ENCODE results near the gene CFAP57.

Gene CFAP57

GRCh38 chr1:43229826-43230780 is 58.0 kb downstream of the CFAP57 start:
- DNase-seq = no peak

DNA sequence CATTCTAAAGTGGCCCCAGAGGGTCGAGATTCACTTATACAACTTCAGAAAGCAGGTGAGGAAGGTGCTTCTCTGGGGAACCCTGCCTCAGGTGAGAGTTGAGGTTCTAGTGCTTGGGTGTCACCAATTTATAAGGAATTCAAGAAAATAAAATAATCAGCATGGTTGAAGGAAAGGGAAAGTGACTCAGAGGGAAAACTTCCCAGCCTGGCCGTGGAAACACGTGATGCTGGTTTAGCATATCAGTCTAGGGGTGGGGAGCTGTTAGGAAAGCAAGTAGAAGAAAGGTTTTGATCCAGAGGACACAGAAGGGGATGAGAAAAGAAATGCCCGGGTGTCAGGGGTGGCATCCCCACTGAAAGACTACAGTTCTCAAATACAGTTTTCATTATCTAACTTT is 59.9 kb downstream of the CFAP57 start:
- DNase-seq = no peak

GRCh38 chr1:43232482-43232881 is 60.4 kb downstream of the CFAP57 start:
- DNase-seq = no peak

DNA sequence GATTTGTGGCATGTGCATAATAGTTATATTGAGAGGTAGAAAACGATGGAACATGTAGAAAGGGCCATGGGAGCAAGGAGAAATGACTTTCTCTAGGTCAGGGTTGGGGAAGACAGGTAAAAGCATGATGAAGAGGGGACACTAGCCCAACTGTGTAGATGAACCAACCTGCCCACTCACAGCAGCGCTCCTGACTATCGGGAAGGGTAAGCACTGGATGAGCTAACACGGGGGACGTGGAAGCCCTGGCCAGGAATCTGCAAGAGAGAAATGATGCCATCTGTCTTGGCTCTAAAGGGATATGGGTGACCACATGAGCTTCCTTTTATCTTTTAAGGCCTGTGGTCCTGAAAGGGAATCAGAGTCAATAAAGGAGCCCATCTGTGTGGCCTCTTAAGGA is 61.5 kb downstream of the CFAP57 start:
- no peak for DNase-seq

GRCh38 chr1:43234267-43234666 is 62.1 kb downstream of the CFAP57 start:
- DNase-seq = no peak

GRCh38 chr1:43235040-43235439 is 62.9 kb downstream of the CFAP57 start:
- DNase-seq = no peak

GRCh38 chr1:43235451-43236121 is 63.5 kb downstream of the CFAP57 start:
- no peak for DNase-seq

DNA sequence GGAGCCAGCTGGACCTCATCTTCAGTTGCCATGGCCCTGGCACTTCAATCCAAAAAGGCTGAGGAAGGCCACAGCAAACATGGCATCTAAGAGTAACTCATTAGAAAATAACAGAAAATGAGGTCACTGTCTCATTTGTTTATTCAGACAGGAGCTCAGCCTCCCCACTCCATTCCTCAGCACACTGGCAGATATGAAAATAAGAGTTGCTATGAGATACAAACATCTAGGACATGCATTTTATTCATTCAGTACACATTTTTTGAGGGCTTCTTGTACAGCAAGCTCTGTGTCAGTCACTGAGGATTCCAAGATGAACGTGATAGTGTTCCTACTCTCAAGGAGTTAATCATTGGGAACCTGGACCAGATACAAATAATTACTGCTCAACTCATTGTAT is 65.0 kb downstream of the CFAP57 start:
- no peak for DNase-seq

GRCh38 chr1:43238085-43238484 is 66.0 kb downstream of the CFAP57 start:
- DNase-seq = peak; percentile 58

- no peak for DNase-seq
Observed at GRCh38 chr1:43238991-43239469, 66.9 kb downstream of the CFAP57 start.

- no peak for DNase-seq
Observed at GRCh38 chr1:43239484-43239883, 67.4 kb downstream of the CFAP57 start.

- no peak for DNase-seq
Observed at GRCh38 chr1:43241413-43241836, 69.3 kb downstream of the CFAP57 start.

DNA sequence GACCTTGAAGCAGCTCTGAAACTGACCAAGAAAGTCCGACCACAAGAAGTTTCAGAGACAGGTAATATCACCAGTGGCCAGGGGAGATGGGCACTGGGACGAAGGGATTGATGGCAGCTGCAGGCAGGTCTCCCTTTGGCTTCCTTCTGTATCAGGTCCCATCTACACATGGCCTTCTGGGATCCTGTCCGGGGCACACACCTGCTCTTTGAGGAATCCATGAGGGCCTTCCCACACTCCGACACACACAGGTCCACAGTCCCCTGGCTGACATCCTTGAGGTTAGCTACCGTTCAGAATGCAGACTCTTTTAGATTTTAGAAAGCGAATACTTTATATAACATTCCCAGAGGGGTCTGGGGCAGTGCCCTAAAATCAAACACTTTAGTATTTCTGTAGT is 71.2 kb downstream of the CFAP57 start:
- no peak for DNase-seq

GRCh38 chr1:43246466-43247213 is 74.5 kb downstream of the CFAP57 start:
- DNase-seq = no peak

DNA sequence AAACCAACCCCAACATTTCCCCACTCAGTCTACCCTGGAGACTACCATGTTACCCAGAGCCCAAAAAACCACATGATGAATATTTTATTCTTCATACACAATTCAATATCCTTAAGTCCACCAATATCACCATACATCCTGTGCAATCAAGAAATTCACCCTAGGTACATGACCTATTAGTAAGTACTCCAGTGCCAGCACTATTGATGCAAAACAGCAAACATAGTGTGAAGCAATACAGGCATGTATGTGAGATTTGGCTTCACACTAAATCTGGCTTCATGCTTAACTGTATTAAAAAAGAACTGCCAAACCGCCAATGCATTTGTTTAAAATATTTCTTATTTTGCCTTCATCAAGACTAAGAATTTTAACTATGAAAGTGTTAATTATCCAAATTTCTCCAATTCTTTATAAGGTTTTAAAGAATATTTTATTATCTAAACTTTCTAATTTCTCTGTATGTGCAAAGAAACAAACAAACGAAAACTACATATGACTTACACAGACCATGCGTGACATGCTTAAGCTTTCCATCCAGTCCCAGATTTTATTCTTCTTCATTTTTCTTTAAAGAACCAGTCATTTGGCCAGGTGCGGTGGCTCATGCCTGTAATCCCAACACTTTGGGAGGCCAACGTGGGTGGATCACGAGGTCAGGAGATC is 75.3 kb downstream of the CFAP57 start:
- no peak for DNase-seq

DNA sequence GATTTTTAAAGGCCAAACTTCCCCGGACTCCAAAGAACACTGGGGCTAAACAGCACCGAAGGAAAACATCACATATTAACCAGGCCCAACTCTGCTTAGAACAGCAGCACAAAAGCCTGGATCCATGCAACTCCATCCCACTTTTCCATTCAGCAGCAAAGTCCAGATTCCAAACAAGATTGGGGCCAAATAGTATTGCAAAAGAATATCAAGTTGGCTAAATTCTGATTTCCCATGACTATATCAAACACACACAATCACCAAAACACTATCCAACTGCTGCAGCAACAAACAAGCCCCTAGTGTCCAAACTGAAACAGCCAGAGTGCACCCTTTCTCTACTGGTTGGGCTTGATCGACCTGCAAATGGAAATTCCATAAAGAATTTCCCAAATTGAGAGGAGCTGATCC is 78.2 kb downstream of the CFAP57 start:
- DNase-seq = no peak

- DNase-seq = no peak
Observed at GRCh38 chr1:43251024-43251423, 78.9 kb downstream of the CFAP57 start.

GRCh38 chr1:43252225-43252624 is 80.1 kb downstream of the CFAP57 start:
- no peak for DNase-seq

DNA sequence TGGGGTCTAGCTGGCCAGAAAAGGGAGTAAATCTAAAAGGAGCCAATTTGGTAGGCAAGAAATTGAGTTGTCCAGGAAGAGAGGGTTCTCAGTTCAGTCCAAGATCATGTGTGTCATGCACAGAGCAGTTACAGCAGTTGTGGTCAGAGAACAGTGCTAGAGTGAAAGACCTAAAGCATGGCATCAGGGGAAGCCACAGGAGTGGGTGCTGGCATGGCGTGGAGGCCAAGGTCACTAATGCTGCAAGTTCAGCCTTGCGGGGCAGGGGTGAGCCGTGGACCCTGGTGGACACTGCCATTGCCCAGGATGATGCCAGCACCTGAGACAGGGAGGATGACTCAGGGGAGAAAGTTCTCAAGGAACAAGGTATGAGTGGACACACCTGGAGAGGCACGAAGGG is 81.0 kb downstream of the CFAP57 start:
- no peak for DNase-seq

DNA sequence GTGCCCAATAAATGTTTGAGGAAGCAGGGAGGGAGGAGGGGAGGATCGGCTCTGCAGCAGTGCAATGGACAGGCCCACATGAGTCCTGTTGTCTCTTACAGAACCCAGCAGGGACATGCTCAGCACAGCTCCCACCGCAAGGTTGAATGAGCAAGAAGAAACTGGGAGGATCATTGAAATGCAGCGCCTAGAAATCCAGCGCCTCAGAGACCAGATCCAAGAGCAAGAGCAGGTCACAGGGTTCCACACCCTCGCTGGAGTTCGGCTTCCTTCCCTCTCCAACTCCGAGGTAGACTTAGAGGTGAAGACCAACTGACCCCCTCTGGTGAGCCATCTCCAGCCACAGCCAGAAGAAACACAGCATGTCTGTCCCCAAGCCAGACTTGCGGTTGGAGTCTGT is 81.7 kb downstream of the CFAP57 start:
- DNase-seq = no peak

- DNase-seq = no peak
Observed at GRCh38 chr1:43255438-43256210, 83.5 kb downstream of the CFAP57 start.

Data from NCI-H1105 treated with DMSO at 0.1 percent for 48 hours (cell line).